ENCODE results near the gene RAB3B. TPM values are rescaled to one million over a fixed set of nuclear protein-coding genes. Genes with fewer than 3 reads are reported as not detected.
A peak's percentile ranks its signal among the peaks of the same experiment; 100 is the strongest.
"Not testable (repeated sequence)": the region's sequence is repeated elsewhere in the genome, so short reads cannot be mapped to it uniquely, and the experiment has no call there.

The RAB3B gene
- total RNA-seq, 1 donor from 2014 or later = 12.9 TPM

GRCh38 chr1:52022133-52022532 is 31.6 kb upstream of the RAB3B start:
- H3K9me3 Mint-ChIP-seq (ENCODE audit: unreplicated experiment) = no peaks in the 10 kb centered on the region
- no peak overlapping the region for H3K4me3 Mint-ChIP-seq (ENCODE audit: unreplicated experiment)
- no peaks in the 10 kb centered on the region for H3K27me3 Mint-ChIP-seq (ENCODE audit: unreplicated experiment)
- no peaks in the 10 kb centered on the region for H3K4me1 Mint-ChIP-seq (ENCODE audit: low read depth, unreplicated experiment)
- no peak for DNase-seq
- TF ChIP-seq CTCF (IDR thresholded peaks at IDR 0.05; ENCODE audit: partially characterized antibody, unreplicated experiment) = no peak
- H3K36me3 Mint-ChIP-seq (ENCODE audit: unreplicated experiment) = no peaks in the 10 kb centered on the region
- no peak overlapping the region for H3K27ac Mint-ChIP-seq (ENCODE audit: unreplicated experiment)

GRCh38 chr1:52008071-52008809 is 17.7 kb upstream of the RAB3B start:
- Mint-ChIP-seq H3K9me3 (ENCODE audit: unreplicated experiment) (peaks cover 2% of the 10 kb centered on the region), H3K27me3 (ENCODE audit: unreplicated experiment) (no peaks in the 10 kb centered on the region), H3K4me1 (ENCODE audit: low read depth, unreplicated experiment) (peaks cover 2% of the 10 kb centered on the region), H3K36me3 (ENCODE audit: unreplicated experiment) (no peaks in the 10 kb centered on the region), H3K27ac (ENCODE audit: unreplicated experiment) (no peak overlapping the region), H3K4me3 (ENCODE audit: unreplicated experiment) (no peak overlapping the region)
- no peak for DNase-seq
- TF ChIP-seq CTCF (IDR thresholded peaks at IDR 0.05; ENCODE audit: partially characterized antibody, unreplicated experiment) = no peak

- H3K36me3 Mint-ChIP-seq (ENCODE audit: unreplicated experiment) = no peaks in the 10 kb centered on the region
- H3K4me3 Mint-ChIP-seq (ENCODE audit: unreplicated experiment) = no peak overlapping the region
- no peak for DNase-seq
- H3K27me3 Mint-ChIP-seq (ENCODE audit: unreplicated experiment) = no peaks in the 10 kb centered on the region
- H3K9me3 Mint-ChIP-seq (ENCODE audit: unreplicated experiment) = peaks cover 2% of the 10 kb centered on the region
- no peak for TF ChIP-seq CTCF (IDR thresholded peaks at IDR 0.05; ENCODE audit: partially characterized antibody, unreplicated experiment)
- H3K27ac Mint-ChIP-seq (ENCODE audit: unreplicated experiment) = peak overlapping the region; percentile 38
- H3K4me1 Mint-ChIP-seq (ENCODE audit: low read depth, unreplicated experiment) = peaks cover 2% of the 10 kb centered on the region
These were observed 16.9 kb upstream of the RAB3B start for GRCh38 chr1:52007215-52008002.

- not testable (repeated sequence) for DNase-seq
These were observed 15.6 kb upstream of the RAB3B start for GRCh38 chr1:52006081-52006553.

GRCh38 chr1:52005548-52005947 is 15.0 kb upstream of the RAB3B start:
- H3K4me1 Mint-ChIP-seq (ENCODE audit: low read depth, unreplicated experiment); H3K36me3 Mint-ChIP-seq (ENCODE audit: unreplicated experiment); H3K27ac Mint-ChIP-seq (ENCODE audit: unreplicated experiment); H3K4me3 Mint-ChIP-seq (ENCODE audit: unreplicated experiment); DNase-seq; H3K27me3 Mint-ChIP-seq (ENCODE audit: unreplicated experiment); H3K9me3 Mint-ChIP-seq (ENCODE audit: unreplicated experiment): not testable (repeated sequence)

More at GRCh38 chr1:52006081-52006553, 15.6 kb upstream of the RAB3B start:
- not testable (repeated sequence) for H3K4me3 Mint-ChIP-seq (ENCODE audit: unreplicated experiment); H3K36me3 Mint-ChIP-seq (ENCODE audit: unreplicated experiment); H3K4me1 Mint-ChIP-seq (ENCODE audit: low read depth, unreplicated experiment); H3K9me3 Mint-ChIP-seq (ENCODE audit: unreplicated experiment); H3K27me3 Mint-ChIP-seq (ENCODE audit: unreplicated experiment)
- peak overlapping the region; percentile 1 for H3K27ac Mint-ChIP-seq (ENCODE audit: unreplicated experiment)

- no peak overlapping the region for H3K27ac Mint-ChIP-seq (ENCODE audit: unreplicated experiment)
- H3K4me1 Mint-ChIP-seq (ENCODE audit: low read depth, unreplicated experiment) = peaks cover 2% of the 10 kb centered on the region
- no peak overlapping the region for H3K4me3 Mint-ChIP-seq (ENCODE audit: unreplicated experiment)
- peaks cover 2% of the 10 kb centered on the region for H3K9me3 Mint-ChIP-seq (ENCODE audit: unreplicated experiment)
- no peaks in the 10 kb centered on the region for H3K36me3 Mint-ChIP-seq (ENCODE audit: unreplicated experiment)
- no peak for DNase-seq
- no peak for TF ChIP-seq CTCF (IDR thresholded peaks at IDR 0.05; ENCODE audit: partially characterized antibody, unreplicated experiment)
- no peaks in the 10 kb centered on the region for H3K27me3 Mint-ChIP-seq (ENCODE audit: unreplicated experiment)
These were observed 13.4 kb upstream of the RAB3B start for GRCh38 chr1:52003877-52004276.

Data from glutamatergic neuron (in vitro differentiated cells).